Breast epithelium (tissue), 3 donors: Measurements from ENCODE around the gene LRRC37A2. TPM values are rescaled to one million over a fixed set of nuclear protein-coding genes. Genes with fewer than 3 reads are reported as not detected.

Source experiments
- total RNA-seq, 3 donors: library from RNA; depleted of rRNA; stranded (reverse); fragments of >200 nt; gene quantifications; one replicate each; pipeline ENCODE4 v1.1.0, GENCODE V29; 2016

The LRRC37A2 gene
- total RNA-seq, 3 donors from 2014 or later: 9.6 to 28.7 (median 23.6) TPM

Other genes with a start within 250 kb of the LRRC37A2 start
- 1 to 10 TPM; 1.4 to 7.8 (median 4.3) TPM for gene LRRC37A, start 217.3 kb upstream of the LRRC37A2 start, total RNA-seq
- gene ARL17B, start 150.7 kb upstream of the LRRC37A2 start, total RNA-seq: 10 to 100 TPM in 1 of 3 donors, 1 to 10 TPM in 2; 8.2 to 11.8 (median 9.8) TPM
- gene ARL17A, start 67.2 kb downstream of the LRRC37A2 start, total RNA-seq: 10 to 100 TPM in 2 of 3 donors, 1 to 10 TPM in 1; 9.3 to 20.6 (median 12.7) TPM
- 10 to 100 TPM; 22.1 to 38.1 (median 38.0) TPM for gene NSF, start 78.2 kb downstream of the LRRC37A2 start, total RNA-seq